ENCODE measurements around the gene FRMD3.

Gene FRMD3

GRCh38 chr9:83448626-83449025 lies 89.6 kb downstream of the FRMD3 start:
- no peak for TF ChIP-seq CTCF (IDR thresholded peaks at IDR 0.05; ENCODE audit: insufficient read depth, low read depth, low read length, missing control alignments)
- DNase-seq (ENCODE audit: low read depth), result no peak
- H3K4me3 ChIP-seq (ENCODE audit: low read length), result no peak overlapping the region

- no peak overlapping the region for H3K4me3 ChIP-seq (ENCODE audit: low read length)
- DNase-seq (ENCODE audit: low read depth), result no peak
- no peak for TF ChIP-seq CTCF (IDR thresholded peaks at IDR 0.05; ENCODE audit: insufficient read depth, low read depth, low read length, missing control alignments)
Observed at GRCh38 chr9:83447351-83447750, 90.8 kb downstream of the FRMD3 start.

DNA sequence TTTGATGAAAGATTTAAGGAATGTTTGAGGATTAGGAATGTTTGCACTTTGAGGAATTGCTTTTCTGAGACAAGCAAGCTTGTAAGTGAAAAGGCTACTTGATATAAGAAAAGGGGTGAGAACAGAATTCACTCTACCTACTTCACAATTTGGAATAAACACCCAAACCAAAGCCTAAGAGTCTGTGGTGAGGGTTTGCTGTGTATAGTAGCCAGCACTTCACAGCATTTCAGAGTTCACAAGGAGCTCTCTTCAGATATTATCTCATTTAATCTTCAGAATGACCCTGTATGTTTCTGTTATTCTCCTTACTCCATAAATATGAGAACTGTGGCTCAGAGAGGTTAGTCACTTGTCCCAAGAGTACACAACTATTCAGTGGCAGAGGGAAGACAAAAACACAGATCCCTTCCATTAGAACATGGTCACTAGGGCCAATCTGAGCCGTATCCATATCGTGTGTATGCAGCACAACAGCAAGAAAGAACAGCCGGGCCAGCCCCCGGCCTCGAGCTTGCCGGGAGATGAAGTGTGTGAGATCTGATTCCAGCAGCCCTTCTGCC lies 92.4 kb downstream of the FRMD3 start:
- TF ChIP-seq CTCF (IDR thresholded peaks at IDR 0.05; ENCODE audit: insufficient read depth, low read depth, low read length, missing control alignments), result no peak
- DNase-seq (ENCODE audit: low read depth), result no peak

DNA sequence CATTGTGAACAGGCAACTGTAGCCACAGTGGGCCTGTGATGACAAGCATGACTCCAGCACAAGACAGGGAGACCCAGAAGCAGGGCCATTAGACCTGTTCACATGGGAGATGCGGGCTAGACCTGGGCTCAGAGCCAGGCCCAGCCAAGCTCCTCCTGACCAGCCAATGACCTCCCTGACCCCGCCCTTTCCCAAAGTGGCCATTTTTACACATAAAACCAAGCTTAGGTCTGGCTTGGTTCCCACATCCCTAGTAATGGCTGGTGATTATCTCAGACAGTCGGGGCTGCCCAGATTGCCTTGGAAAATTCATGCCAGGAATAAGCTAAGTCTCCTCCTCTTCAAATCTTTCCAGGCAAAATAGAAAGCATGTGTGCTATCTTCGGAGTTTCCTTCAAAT lies 94.1 kb downstream of the FRMD3 start:
- no peak for DNase-seq (ENCODE audit: low read depth)
- H3K4me3 ChIP-seq (ENCODE audit: low read length), result no peak overlapping the region
- no peak for TF ChIP-seq CTCF (IDR thresholded peaks at IDR 0.05; ENCODE audit: insufficient read depth, low read depth, low read length, missing control alignments)

More for the DNA sequence above, 92.4 kb downstream of the FRMD3 start:
- H3K4me3 ChIP-seq (ENCODE audit: low read length), result no peak overlapping the region

- no peak for DNase-seq (ENCODE audit: low read depth)
- TF ChIP-seq CTCF (IDR thresholded peaks at IDR 0.05; ENCODE audit: insufficient read depth, low read depth, low read length, missing control alignments), result no peak
- H3K4me3 ChIP-seq (ENCODE audit: low read length), result no peak overlapping the region
Observed at GRCh38 chr9:83441390-83441789, 96.8 kb downstream of the FRMD3 start.

- TF ChIP-seq CTCF (IDR thresholded peaks at IDR 0.05; ENCODE audit: insufficient read depth, low read depth, low read length, missing control alignments), result no peak
- no peak overlapping the region for H3K4me3 ChIP-seq (ENCODE audit: low read length)
- DNase-seq (ENCODE audit: low read depth), result no peak
Observed at GRCh38 chr9:83440641-83441040, 97.6 kb downstream of the FRMD3 start.

GRCh38 chr9:83435301-83435700 lies 102.9 kb downstream of the FRMD3 start:
- no peak for TF ChIP-seq CTCF (IDR thresholded peaks at IDR 0.05; ENCODE audit: insufficient read depth, low read depth, low read length, missing control alignments)
- H3K4me3 ChIP-seq (ENCODE audit: low read length), result no peak overlapping the region
- DNase-seq (ENCODE audit: low read depth), result no peak

Data from epithelial cell of esophagus (primary cell).